K562 (cell line): ENCODE results near the gene PITPNC1. TPM values are rescaled to one million over a fixed set of nuclear protein-coding genes. Genes with fewer than 3 reads are reported as not detected.

Experiments used
- CCNT2 ChIP-seq: IDR thresholded peaks from 2 replicates; pipeline ENCODE4 v1.6.1; 2011; ENCODE audit warnings: borderline replicate concordance, low read depth, mild to moderate bottlenecking, moderate library complexity, mixed read lengths, low read length; ENCODE audit not compliant: insufficient read length; ENCODE audit errors: extremely low read depth
- CEBPB ChIP-seq: fragments of 450-650 bp; IDR thresholded peaks from 2 replicates; pipeline ENCODE4 v1.6.1; 2016; ENCODE audit warnings: missing genetic modification characterization, missing compliant biosample characterization
- MXI1 ChIP-seq: IDR thresholded peaks from 2 replicates; pipeline ENCODE4 v1.6.1; 2011; ENCODE audit warnings: low read depth, mild to moderate bottlenecking, improper control_type of control experiment, low read length
- NCOA4 ChIP-seq: fragments of 450-650 bp; IDR thresholded peaks from 2 replicates; pipeline ENCODE4 v1.6.1; 2018; ENCODE audit warnings: mild to moderate bottlenecking; ENCODE audit not compliant: partially characterized antibody
- PRMT5 ChIP-seq: sonication (generic); formaldehyde crosslinking; IDR thresholded peaks from 2 replicates; pipeline ENCODE4 v1.5.0; 2020; ENCODE audit warnings: missing genetic modification reagents
- YY1 ChIP-seq, 3 experiments: IDR thresholded peaks; 2 replicates each; pipeline ENCODE4 v1.6.1; 2011; ENCODE audit warnings: low read length in 2 of 3, mild to moderate bottlenecking in 2 of 3, moderate library complexity in 2 of 3, borderline replicate concordance in 1 of 3, control low read depth in 1 of 3, low read depth in 1 of 3; ENCODE audit not compliant: insufficient read depth in 3 of 3, insufficient replicate concordance in 2 of 3, control insufficient read depth in 1 of 3, insufficient read length in 1 of 3; ENCODE audit errors: extremely low read depth in 1 of 3
- ZNF217 ChIP-seq: sonication (generic); formaldehyde crosslinking; IDR thresholded peaks from 2 replicates; pipeline ENCODE4 v1.8.0; 2022; ENCODE audit warnings: mild to moderate bottlenecking, missing genetic modification reagents
- ZNF347 ChIP-seq: fragments of 450-650 bp; formaldehyde crosslinking; IDR thresholded peaks from 2 replicates; pipeline ENCODE4 v1.4.0; 2020; ENCODE audit warnings: low read depth, mild to moderate bottlenecking, moderate library complexity
- ZNF41 ChIP-seq: fragments of 250-450 bp; sonication (Bioruptor Pico); conservative IDR thresholded peaks from 2 replicates; pipeline ENCODE4 v1.4.0; 2020; ENCODE audit warnings: mild to moderate bottlenecking
- polyA plus RNA-seq, 8 experiments: library from polyadenylated mRNA; depleted of rRNA in 4 of 8; stranded (reverse) in 5 of 8; unstranded in 3 of 8; fragments of >200 nt; fragmentation: Nextera tagmentation in 2 of 8; fragmentation: Illumina TruSeq in 1 of 8; extraction: Ambion mirVana in 2 of 8; extraction: Trizol in 1 of 8; gene quantifications; 2 replicates each; pipeline versions ENCODE4 v1.2.1 to v1.2.3, GENCODE V29; 2011 to 2014; ENCODE audit warnings: inconsistent platforms in 1 of 8, missing spikeins in 1 of 8
- total RNA-seq, 7 experiments: library from RNA; depleted of rRNA in 6 of 7; stranded (reverse); fragments of >200 nt in 6 of 7; fragmentation: Illumina TruSeq in 2 of 7; extraction: Trizol in 2 of 7; gene quantifications; 2 replicates each; pipeline versions ENCODE4 v1.2.1 to v1.2.3, GENCODE V29; 2011 to 2021; ENCODE audit warnings: low replicate concordance in 1 of 7
- TF ChIP-seq, protein P1 (sequence below): fragments of 450-650 bp; formaldehyde crosslinking; IDR thresholded peaks from 2 replicates; pipeline ENCODE4 v1.4.0; 2022; ENCODE audit warnings: missing genetic modification characterization

Gene PITPNC1
- total and polyA plus RNA-seq, 9 of the 15 experiments (the other 6 are each of a cell fraction or from before 2014, with no cell fraction given), result 0.11 to 1.1 (median 0.65) TPM

DNA sequence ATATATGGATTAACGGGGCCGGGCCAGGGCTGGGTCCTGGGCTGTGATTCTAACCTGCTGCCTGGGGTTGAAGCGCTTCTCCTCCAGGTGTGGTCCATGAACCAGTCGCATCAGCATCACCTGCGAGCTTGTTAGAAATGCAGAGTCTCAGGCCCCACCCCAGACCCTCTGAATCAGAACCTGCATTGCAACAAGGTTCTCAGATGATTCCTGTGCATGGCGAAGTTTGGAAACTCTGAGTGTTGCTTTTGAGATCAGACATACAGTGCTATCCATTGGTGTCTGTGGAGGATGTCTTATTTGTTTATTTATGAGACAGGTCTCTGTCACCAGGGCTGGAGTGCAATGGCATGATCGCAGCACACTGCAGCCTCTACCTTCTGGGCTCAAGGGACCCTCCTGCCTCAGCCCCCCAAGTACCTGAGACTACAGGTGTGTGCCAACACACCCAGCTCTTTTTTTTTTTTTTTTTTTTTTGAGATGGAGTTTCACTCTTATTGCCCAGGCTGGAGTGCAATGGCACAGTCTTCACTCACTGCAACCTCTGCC lies 99.8 kb downstream of the PITPNC1 start (continued):
- TF ChIP-seq YY1 (IDR thresholded peaks at IDR 0.05; ENCODE audit: borderline replicate concordance in 1 of 3, control insufficient read depth in 1 of 3, extremely low read depth in 1 of 3, insufficient read depth in 3 of 3, insufficient read length in 1 of 3, insufficient replicate concordance in 2 of 3, low read depth in 1 of 3, low read length in 2 of 3) (no peak), NCOA4 (no peak), ZNF217 (CRISPR knock-in tag) (no peak), ZNF41 (CRISPR knock-in tag) (no peak), MXI1 (no peak), ZNF347 (CRISPR knock-in tag) (no peak), CEBPB (tag) (no peak), PRMT5 (CRISPR knock-in tag) (no peak), CCNT2 (no peak)
- TF ChIP-seq, protein P1, sequence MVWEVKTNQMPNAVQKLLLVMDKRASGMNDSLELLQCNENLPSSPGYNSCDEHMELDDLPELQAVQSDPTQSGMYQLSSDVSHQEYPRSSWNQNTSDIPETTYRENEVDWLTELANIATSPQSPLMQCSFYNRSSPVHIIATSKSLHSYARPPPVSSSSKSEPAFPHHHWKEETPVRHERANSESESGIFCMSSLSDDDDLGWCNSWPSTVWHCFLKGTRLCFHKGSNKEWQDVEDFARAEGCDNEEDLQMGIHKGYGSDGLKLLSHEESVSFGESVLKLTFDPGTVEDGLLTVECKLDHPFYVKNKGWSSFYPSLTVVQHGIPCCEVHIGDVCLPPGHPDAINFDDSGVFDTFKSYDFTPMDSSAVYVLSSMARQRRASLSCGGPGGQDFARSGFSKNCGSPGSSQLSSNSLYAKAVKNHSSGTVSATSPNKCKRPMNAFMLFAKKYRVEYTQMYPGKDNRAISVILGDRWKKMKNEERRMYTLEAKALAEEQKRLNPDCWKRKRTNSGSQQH (CRISPR knock-in tag), result no peak
